ENCODE results near the gene RIPOR2.

Gene RIPOR2

GRCh38 chr6:24974182-24975171 is 38.7 kb upstream of the RIPOR2 start:
- TF ChIP-seq CTCF (IDR thresholded peaks at IDR 0.05) (no peak), ZFX (IDR thresholded peaks at IDR 0.05; ENCODE audit: borderline replicate concordance) (no peak)
- no peak overlapping the region for H3K27ac ChIP-seq

- TF ChIP-seq CTCF (IDR thresholded peaks at IDR 0.05): no peak
- TF ChIP-seq ZFX (IDR thresholded peaks at IDR 0.05; ENCODE audit: borderline replicate concordance): no peak
- no peak overlapping the region for H3K27ac ChIP-seq
These were observed 36.7 kb upstream of the RIPOR2 start for GRCh38 chr6:24972311-24972958.

GRCh38 chr6:24971067-24971466 is 35.3 kb upstream of the RIPOR2 start:
- no peak for TF ChIP-seq ZFX (IDR thresholded peaks at IDR 0.05; ENCODE audit: borderline replicate concordance)
- no peak for TF ChIP-seq CTCF (IDR thresholded peaks at IDR 0.05)
- H3K27ac ChIP-seq: no peak overlapping the region

- no peak overlapping the region for H3K27ac ChIP-seq
- TF ChIP-seq ZFX (IDR thresholded peaks at IDR 0.05; ENCODE audit: borderline replicate concordance): no peak
- no peak for TF ChIP-seq CTCF (IDR thresholded peaks at IDR 0.05)
These were observed 33.6 kb upstream of the RIPOR2 start for GRCh38 chr6:24969343-24969860.

GRCh38 chr6:24968783-24969182 is 33.0 kb upstream of the RIPOR2 start:
- no peak overlapping the region for H3K27ac ChIP-seq
- TF ChIP-seq ZFX (IDR thresholded peaks at IDR 0.05; ENCODE audit: borderline replicate concordance) (no peak), CTCF (IDR thresholded peaks at IDR 0.05) (no peak)

GRCh38 chr6:24967211-24967610 is 31.5 kb upstream of the RIPOR2 start:
- no peak for TF ChIP-seq ZFX (IDR thresholded peaks at IDR 0.05; ENCODE audit: borderline replicate concordance)
- no peak for TF ChIP-seq CTCF (IDR thresholded peaks at IDR 0.05)

More at GRCh38 chr6:24967211-24967610, 31.5 kb upstream of the RIPOR2 start:
- H3K27ac ChIP-seq: no peak overlapping the region

Data from 22Rv1 (cell line).